Measurements from ENCODE around the gene HINT2.
A peak's percentile ranks its signal among the peaks of the same experiment; 100 is the strongest.

The HINT2 gene

GRCh38 chr9:35840881-35841644 is 26.2 kb upstream of the HINT2 start:
- DNase-seq, result no peak

- DNase-seq, result no peak
Measured at GRCh38 chr9:35839926-35840325, 25.1 kb upstream of the HINT2 start.

- DNase-seq, result no peak
Measured at GRCh38 chr9:35836595-35836994, 21.8 kb upstream of the HINT2 start.

- DNase-seq, result no peak
Measured at GRCh38 chr9:35835766-35836165, 20.9 kb upstream of the HINT2 start.

GRCh38 chr9:35835216-35835632 is 20.4 kb upstream of the HINT2 start:
- no peak for DNase-seq

GRCh38 chr9:35834260-35835215 is 19.7 kb upstream of the HINT2 start:
- DNase-seq, result no peak

GRCh38 chr9:35832814-35833213 is 18.0 kb upstream of the HINT2 start:
- no peak for DNase-seq

GRCh38 chr9:35831040-35831439 is 16.2 kb upstream of the HINT2 start:
- DNase-seq, result no peak

GRCh38 chr9:35829764-35830096 is 14.9 kb upstream of the HINT2 start:
- DNase-seq, result no peak

GRCh38 chr9:35829084-35829763 is 14.4 kb upstream of the HINT2 start, which contains the start of gene TMEM8B:
TSS of gene TMEM8B (plus strand) at chr9:35829228. CDS start at chr9:35829448, 220 bp downstream.
- DNase-seq, result peak; percentile 97 to 98

- DNase-seq, result peak in 1 of 2 experiments; percentile 28
Measured at GRCh38 chr9:35828716-35829083, 13.9 kb upstream of the HINT2 start, which contains the start of gene FAM221B. TSS of gene FAM221B (minus strand) at chr9:35828732. CDS start at chr9:35826161, 2,571 bp downstream.

- no peak for DNase-seq
Measured at GRCh38 chr9:35827486-35827885, 12.6 kb upstream of the HINT2 start.

- peak in 1 of 2 experiments; percentile 38 for DNase-seq
Measured at GRCh38 chr9:35826071-35826701, 11.3 kb upstream of the HINT2 start.

- no peak for DNase-seq
Measured at GRCh38 chr9:35822926-35823325, 8.1 kb upstream of the HINT2 start.

GRCh38 chr9:35820076-35820475 is 5.2 kb upstream of the HINT2 start:
- no peak for DNase-seq

GRCh38 chr9:35818341-35818740 is 3.5 kb upstream of the HINT2 start:
- DNase-seq, result no peak

- DNase-seq, result no peak
Measured at GRCh38 chr9:35816708-35817107, 1.9 kb upstream of the HINT2 start.

GRCh38 chr9:35814106-35814840 is 569 bp downstream of the HINT2 start:
- peak; percentile 46 to 54 for DNase-seq

- DNase-seq, result no peak
Measured at GRCh38 chr9:35813434-35814105, 1.3 kb downstream of the HINT2 start.

GRCh38 chr9:35812025-35812602 is 2.7 kb downstream of the HINT2 start, which contains the start of gene SPAG8:
TSS of gene SPAG8 (minus strand) at chr9:35812262. CDS start at chr9:35812147, 115 bp downstream.
- DNase-seq, result peak; percentile 94
